H1 (cell line): ENCODE measurements around the gene CALM1. TPM values are rescaled to one million over a fixed set of nuclear protein-coding genes. Genes with fewer than 3 reads are reported as not detected.

Source experiments
- CTCF ChIA-PET: fragments of 300-600 bp; sonication (Branson Sonifier 250); formaldehyde crosslinking; loops from one replicate; lab custom pipeline; 2021; ENCODE audit not compliant: partially characterized antibody; lab: Charles Lee
- POLR2A ChIA-PET: fragments of 300-600 bp; sonication (Branson Sonifier 250); formaldehyde crosslinking; loops from one replicate; lab custom pipeline; 2021; ENCODE audit warnings: inconsistent platforms; ENCODE audit not compliant: partially characterized antibody; lab: Charles Lee
- DNase-seq, 2 experiments: peaks; one replicate each; pipeline versions ENCODE4 v3.0.0 to v3.0.0-alpha.2; 2010 to 2022; ENCODE audit warnings: low spot score in 2 of 2, low read depth in 1 of 2, mixed read lengths in 1 of 2
- FAIRE-seq: peaks from 2 replicates; lab custom pipeline; 2011; peaks lifted over from hg19 to GRCh38; lab: Jason Lieb, UNC
- H2AFZ ChIP-seq: 2 replicates; pipeline ENCODE4 v1.8.1; 2012; ENCODE audit warnings: low read length, inconsistent platforms
- H2AK5ac ChIP-seq: 2 replicates; pipeline ENCODE4 v1.6.1; 2013; ENCODE audit warnings: low read depth, low read length
- H2BK120ac ChIP-seq: replicated peaks from 2 replicates; pipeline ENCODE3; 2013; ENCODE audit warnings: low read depth, low read length, inconsistent platforms
- H2BK12ac ChIP-seq: 2 replicates; pipeline ENCODE4 v1.6.1; 2013; ENCODE audit warnings: low read depth, low read length
- H2BK15ac ChIP-seq: 2 replicates; pipeline ENCODE4 v1.6.1; 2013; ENCODE audit warnings: low read length
- H2BK20ac ChIP-seq: 2 replicates; pipeline ENCODE4 v1.6.1; 2013; ENCODE audit warnings: low read length
- H2BK5ac ChIP-seq: 2 replicates; pipeline ENCODE4 v1.6.1; 2013; ENCODE audit warnings: low read depth, low read length
- H3K14ac ChIP-seq: 2 replicates; pipeline ENCODE4 v1.6.1; 2013; ENCODE audit warnings: inconsistent platforms; ENCODE audit not compliant: insufficient read length
- H3K18ac ChIP-seq: 2 replicates; pipeline ENCODE4 v1.6.1; 2013; ENCODE audit warnings: low read length; ENCODE audit errors: extremely low read depth
- H3K23ac ChIP-seq: 2 replicates; pipeline ENCODE4 v1.6.1; 2013; ENCODE audit warnings: inconsistent platforms; ENCODE audit not compliant: insufficient read length
- H3K23me2 ChIP-seq: 2 replicates; pipeline ENCODE4 v1.6.1; 2013; ENCODE audit warnings: low read depth, low read length
- H3K27ac ChIP-seq: 2 replicates; pipeline ENCODE4 v1.6.1; 2011; ENCODE audit warnings: low read depth, low read length, inconsistent platforms
- H3K27me3 ChIP-seq, 4 experiments: replicated peaks in 1 of 4; 1 replicate in 1 of 4; 2 replicates in 3 of 4; pipeline versions ENCODE4 v1.6.1 to v1.8.1; 2011 to 2013; ENCODE audit warnings: low read length in 3 of 4, mild to moderate bottlenecking in 3 of 4, inconsistent platforms in 2 of 4, mixed read lengths in 2 of 4, moderate library complexity in 1 of 4; ENCODE audit not compliant: control insufficient read depth in 3 of 4, insufficient read depth in 3 of 4; ENCODE audit errors: extremely low read depth in 1 of 4
- H3K36me3 ChIP-seq, 4 experiments: 2 replicates each; pipeline versions ENCODE4 v1.6.1 to v1.8.1; 2011 to 2013; ENCODE audit warnings: mild to moderate bottlenecking in 4 of 4, low read length in 3 of 4, moderate library complexity in 2 of 4, control low read depth in 1 of 4, inconsistent platforms in 1 of 4; ENCODE audit not compliant: insufficient read depth in 4 of 4, control insufficient read depth in 2 of 4
- H3K4ac ChIP-seq: replicated peaks from 2 replicates; pipeline ENCODE3; 2013; ENCODE audit warnings: low read length, low read depth, mixed read lengths, inconsistent platforms; ENCODE audit not compliant: insufficient read length
- H3K4me1 ChIP-seq, 4 experiments: replicated peaks in 1 of 4; 1 replicate in 1 of 4; 2 replicates in 3 of 4; pipeline versions ENCODE4 v1.6.1 to v1.8.1; 2011 to 2013; ENCODE audit warnings: low read length in 3 of 4, inconsistent platforms in 2 of 4, mixed read lengths in 1 of 4; ENCODE audit not compliant: insufficient read depth in 4 of 4, control insufficient read depth in 3 of 4
- H3K4me2 ChIP-seq, 2 experiments: 2 replicates each; pipeline versions ENCODE4 v1.6.1 to v1.8.1; 2011 to 2013; ENCODE audit warnings: low read depth in 2 of 2, low read length in 2 of 2, control low read depth in 1 of 2, inconsistent platforms in 1 of 2, mild to moderate bottlenecking in 1 of 2; ENCODE audit not compliant: insufficient read depth in 1 of 2
- H3K4me3 ChIP-seq, 4 experiments: fragments of 200-600, 300-600 bp in 1 of 4; sonication (generic), shearing (Covaris generic), sonication (Bioruptor Twin) in 1 of 4; 2 replicates each; pipeline versions ENCODE4 v1.5.1 to v1.8.1; 2011 to 2016; ENCODE audit warnings: low read length in 4 of 4, low read depth in 3 of 4, control low read depth in 2 of 4, inconsistent platforms in 2 of 4, mild to moderate bottlenecking in 2 of 4, mixed read lengths in 1 of 4, moderate library complexity in 1 of 4; ENCODE audit not compliant: insufficient read depth in 2 of 4; ENCODE audit errors: extremely low read depth in 1 of 4
- H3K56ac ChIP-seq: replicated peaks from 2 replicates; pipeline ENCODE3; 2013; ENCODE audit warnings: low read depth, mild to moderate bottlenecking, mixed read lengths, low read length, inconsistent platforms; ENCODE audit not compliant: insufficient read length
- H3K79me1 ChIP-seq: 2 replicates; pipeline ENCODE4 v1.6.1; 2013; ENCODE audit warnings: low read depth, low read length, control low read depth
- H3K79me2 ChIP-seq, 2 experiments: 2 replicates each; pipeline versions ENCODE4 v1.6.1 to v1.8.1; 2012 to 2013; ENCODE audit warnings: low read length in 2 of 2, mild to moderate bottlenecking in 2 of 2, inconsistent platforms in 1 of 2; ENCODE audit not compliant: insufficient read depth in 2 of 2, control insufficient read depth in 1 of 2
- H3K9ac ChIP-seq, 4 experiments: replicated peaks in 1 of 4; 1 replicate in 1 of 4; 2 replicates in 3 of 4; pipeline versions ENCODE4 v1.6.1 to v1.8.1; 2011 to 2013; ENCODE audit warnings: low read depth in 3 of 4, low read length in 3 of 4, control low read depth in 2 of 4, mild to moderate bottlenecking in 2 of 4, moderate library complexity in 2 of 4, inconsistent platforms in 1 of 4; ENCODE audit errors: extremely low read depth in 1 of 4
- H3K9me3 ChIP-seq, 2 experiments: 2 replicates each; pipeline versions ENCODE4 v1.6.1 to v1.8.1; 2012 to 2013; ENCODE audit warnings: mild to moderate bottlenecking in 2 of 2, moderate library complexity in 2 of 2, control low read depth in 1 of 2, inconsistent platforms in 1 of 2, low read depth in 1 of 2, low read length in 1 of 2, mixed read lengths in 1 of 2; ENCODE audit not compliant: insufficient read depth in 2 of 2
- H4K20me1 ChIP-seq, 2 experiments: replicated peaks in 1 of 2; 2 replicates each; pipeline versions ENCODE3 to v1.8.1; 2011 to 2013; ENCODE audit warnings: inconsistent platforms in 2 of 2, low read length in 2 of 2, mild to moderate bottlenecking in 1 of 2; ENCODE audit not compliant: insufficient read depth in 2 of 2, control insufficient read depth in 1 of 2
- H4K5ac ChIP-seq: 2 replicates; pipeline ENCODE4 v1.6.1; 2013; ENCODE audit warnings: low read length, low read depth, mixed read lengths, inconsistent platforms; ENCODE audit not compliant: insufficient read length
- H4K8ac ChIP-seq: 2 replicates; pipeline ENCODE4 v1.8.0; 2013; ENCODE audit warnings: mild to moderate bottlenecking, moderate library complexity, low read length, inconsistent platforms; ENCODE audit not compliant: insufficient read depth; ENCODE audit errors: extremely low read depth
- H4K91ac ChIP-seq: replicated peaks from 2 replicates; pipeline ENCODE3; 2013; ENCODE audit warnings: low read length, mixed read lengths, inconsistent platforms; ENCODE audit not compliant: insufficient read length
- CEBPB ChIP-seq: IDR thresholded peaks from 2 replicates; pipeline ENCODE4 v1.6.1; 2012; ENCODE audit warnings: low read depth, low read length
- CREB1 ChIP-seq: IDR thresholded peaks from 2 replicates; pipeline ENCODE4 v1.6.1; 2012; ENCODE audit warnings: inconsistent platforms
- JUND ChIP-seq: IDR thresholded peaks from 2 replicates; pipeline ENCODE4 v1.6.1; 2011; ENCODE audit warnings: mild to moderate bottlenecking, improper control_type of control experiment, low read length
- NRF1 ChIP-seq: IDR thresholded peaks from 2 replicates; pipeline ENCODE4 v1.6.1; 2011; ENCODE audit warnings: mild to moderate bottlenecking, low read depth, low read length, improper control_type of control experiment
- WGBS, 2 experiments: shearing (Covaris generic) in 1 of 2; methylation state at CpG; one replicate each; pipeline versions ENCODE4 v1.1.6 to v1.1.7; 2013 to 2015; ENCODE audit warnings: low lambda C conversion rate in 2 of 2, mixed read lengths in 2 of 2, inconsistent platforms in 1 of 2, low coverage in 1 of 2, missing lambda C conversion rate in 1 of 2; ENCODE audit not compliant: insufficient replicate concordance in 2 of 2, insufficient coverage in 1 of 2, insufficient read length in 1 of 2; ENCODE audit errors: extremely low coverage in 1 of 2, missing lambda C conversion rate in 1 of 2; 5-methylcytosine and 5-hydroxymethylcytosine counted together
- polyA plus RNA-seq, 7 experiments: library from polyadenylated mRNA; depleted of rRNA in 3 of 7; stranded (reverse) in 5 of 7; unstranded in 2 of 7; fragments of >200 nt in 5 of 7; fragments of 200-250 nt in 2 of 7; gene quantifications; 1 replicate in 5 of 7; 2 replicates in 1 of 7; 4 replicates in 1 of 7; pipeline versions ENCODE4 v1.2.1 to v1.2.3, GENCODE V29; 2011 to 2013; ENCODE audit warnings: missing spikeins in 2 of 7, mixed read lengths in 2 of 7
- total RNA-seq: library from RNA; stranded (reverse); fragmentation: NEBNext Ultra II Directional; extraction: Animal tissue kit (Norgen Biotek cat#: 25700); gene quantifications from 2 replicates; pipeline ENCODE4 v1.2.1, GENCODE V29; 2021

The CALM1 gene
- total and polyA plus RNA-seq, 2 of the 8 experiments (the other 6 are each of a cell fraction or from before 2014, with no cell fraction given) = 285 to 422 TPM

GRCh38 chr14:90444077-90444696, 47.4 kb downstream of the CALM1 start:
- Histone ChIP-seq H3K36me3 (no peaks in the 10 kb centered on the region), H3K79me1 (no peaks in the 10 kb centered on the region), H3K23me2 (no peaks in the 10 kb centered on the region), H3K56ac (no peak overlapping the region), H3K4ac (no peak overlapping the region), H2BK120ac (no peak overlapping the region), H3K4me3 (no peak overlapping the region), H3K4me2 (no peak overlapping the region), H3K14ac (no peak overlapping the region), H3K27me3 (no peaks in the 10 kb centered on the region), H3K9me3 (peaks cover 0 to 3% of the 10 kb centered on the region in 2 experiments; a peak in 1 of 4 replicates), H2BK15ac (peak overlapping the region; percentile 90; the same call in 1 of the 2 replicates), H3K4me1 (peaks cover 3 to 27% (median 9%) of the 10 kb centered on the region in 4 experiments; a peak in 6 of 7 replicates), H4K20me1 (no peaks in the 10 kb centered on the region), H2BK20ac (peak overlapping the region; percentile 4; the same call in 1 of the 2 replicates), H4K8ac (no peak overlapping the region), H2BK12ac (no peak overlapping the region), H4K91ac (peak overlapping the region; percentile 47), H2AK5ac (no peak overlapping the region), H3K27ac (no peak overlapping the region), H3K9ac (no peak overlapping the region), H4K5ac (no peak overlapping the region), H3K79me2 (no peaks in the 10 kb centered on the region), H3K23ac (no peak overlapping the region), H2BK5ac (no peak overlapping the region), H3K18ac (no peak overlapping the region), H2AFZ (peak overlapping the region; percentile 27; the same call in 1 of the 2 replicates)
- FAIRE-seq (no peak), DNase-seq (no peak)
- 94% methylated on average over 6 of the region's 6 CpGs; no CpG with 5 or more reads in 1 of the 2 experiments for WGBS, 2 experiments
- ChIA-PET POLR2A (interaction anchor here (1.4 to 1.5 kb wide), 2 partner anchors 11 to 47 kb away, joined by 3 to 7 read pairs; no protein-coding TSS in a partner anchor), CTCF (interaction anchor here (0.8 to 1.6 kb wide), 4 partner anchors 10 to 44 kb away, joined by 3 to 5 read pairs (median 4); no protein-coding TSS in a partner anchor)
- TF ChIP-seq CEBPB = peak; percentile 92
- no peak for TF ChIP-seq CREB1
- TF ChIP-seq JUND = no peak
- no peak for TF ChIP-seq NRF1
